Prostate gland (tissue), 2 donors: ENCODE results near the gene TMEM60.

Experiments
- POLR2A ChIP-seq: fragments of 450-650 bp; IDR thresholded peaks from one replicate; pipeline ENCODE4 v1.6.1; 2016; ENCODE audit warnings: antibody characterized with exemption, mild to moderate bottlenecking
- TF ChIP-seq, protein P1 (sequence below), 4 experiments: fragments of 200-600 bp in 2 of 4; fragments of 450-650 bp in 2 of 4; sonication (generic) in 2 of 4; IDR thresholded peaks; 1 replicate in 3 of 4; 2 replicates in 1 of 4; pipeline ENCODE4 v1.5.1; 2016 to 2019; ENCODE audit warnings: antibody characterized with exemption in 4 of 4, mild to moderate bottlenecking in 2 of 4, moderate library complexity in 2 of 4

DNA sequence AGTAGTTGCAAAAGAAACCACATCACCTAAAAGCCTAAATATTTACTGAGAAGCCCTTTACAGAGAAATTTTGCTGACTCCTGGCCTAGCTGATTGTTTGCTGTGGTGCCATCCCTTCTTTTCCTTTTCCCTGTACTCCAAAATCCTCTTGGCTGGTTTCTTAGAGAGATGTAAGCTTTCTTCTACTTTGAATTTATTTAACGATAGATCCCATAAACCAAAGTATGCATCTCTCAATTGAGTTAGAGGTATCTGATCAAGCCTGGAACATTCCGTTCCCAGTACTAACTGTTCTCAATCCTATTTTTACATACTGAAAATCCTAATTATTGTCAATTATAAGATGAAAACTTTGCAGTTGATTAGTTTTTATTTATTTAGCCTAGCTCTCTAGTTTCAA lies 6.3 kb downstream of the TMEM60 start:
- TF ChIP-seq POLR2A, result no peak
- TF ChIP-seq, protein P1, sequence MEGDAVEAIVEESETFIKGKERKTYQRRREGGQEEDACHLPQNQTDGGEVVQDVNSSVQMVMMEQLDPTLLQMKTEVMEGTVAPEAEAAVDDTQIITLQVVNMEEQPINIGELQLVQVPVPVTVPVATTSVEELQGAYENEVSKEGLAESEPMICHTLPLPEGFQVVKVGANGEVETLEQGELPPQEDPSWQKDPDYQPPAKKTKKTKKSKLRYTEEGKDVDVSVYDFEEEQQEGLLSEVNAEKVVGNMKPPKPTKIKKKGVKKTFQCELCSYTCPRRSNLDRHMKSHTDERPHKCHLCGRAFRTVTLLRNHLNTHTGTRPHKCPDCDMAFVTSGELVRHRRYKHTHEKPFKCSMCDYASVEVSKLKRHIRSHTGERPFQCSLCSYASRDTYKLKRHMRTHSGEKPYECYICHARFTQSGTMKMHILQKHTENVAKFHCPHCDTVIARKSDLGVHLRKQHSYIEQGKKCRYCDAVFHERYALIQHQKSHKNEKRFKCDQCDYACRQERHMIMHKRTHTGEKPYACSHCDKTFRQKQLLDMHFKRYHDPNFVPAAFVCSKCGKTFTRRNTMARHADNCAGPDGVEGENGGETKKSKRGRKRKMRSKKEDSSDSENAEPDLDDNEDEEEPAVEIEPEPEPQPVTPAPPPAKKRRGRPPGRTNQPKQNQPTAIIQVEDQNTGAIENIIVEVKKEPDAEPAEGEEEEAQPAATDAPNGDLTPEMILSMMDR (IDR thresholded peaks at IDR 0.05), result no peak
